ENCODE measurements around the gene RPS15. TPM values are rescaled to one million over a fixed set of nuclear protein-coding genes. Genes with fewer than 3 reads are reported as not detected.

RPS15 gene
- total RNA-seq, 2 donors from 2014 or later = 1,055 to 1,445 TPM

GRCh38 chr19:1468274-1468820, 30.2 kb downstream of the RPS15 start:
- no peaks in the 10 kb centered on the region for H3K9me3 ChIP-seq
- intact Hi-C loops (cut with DNase I) = no loop called here
- H3K9ac ChIP-seq (ENCODE audit: low read depth in 2 of 2, low read length in 2 of 2) = no peak overlapping the region
- H3K27me3 ChIP-seq = peaks cover 81% of the 10 kb centered on the region
- peaks cover 37% of the 10 kb centered on the region for H3K4me1 ChIP-seq
- H3K27ac ChIP-seq = no peak overlapping the region
- DNase-seq = no peak
- TF ChIP-seq, protein P1, sequence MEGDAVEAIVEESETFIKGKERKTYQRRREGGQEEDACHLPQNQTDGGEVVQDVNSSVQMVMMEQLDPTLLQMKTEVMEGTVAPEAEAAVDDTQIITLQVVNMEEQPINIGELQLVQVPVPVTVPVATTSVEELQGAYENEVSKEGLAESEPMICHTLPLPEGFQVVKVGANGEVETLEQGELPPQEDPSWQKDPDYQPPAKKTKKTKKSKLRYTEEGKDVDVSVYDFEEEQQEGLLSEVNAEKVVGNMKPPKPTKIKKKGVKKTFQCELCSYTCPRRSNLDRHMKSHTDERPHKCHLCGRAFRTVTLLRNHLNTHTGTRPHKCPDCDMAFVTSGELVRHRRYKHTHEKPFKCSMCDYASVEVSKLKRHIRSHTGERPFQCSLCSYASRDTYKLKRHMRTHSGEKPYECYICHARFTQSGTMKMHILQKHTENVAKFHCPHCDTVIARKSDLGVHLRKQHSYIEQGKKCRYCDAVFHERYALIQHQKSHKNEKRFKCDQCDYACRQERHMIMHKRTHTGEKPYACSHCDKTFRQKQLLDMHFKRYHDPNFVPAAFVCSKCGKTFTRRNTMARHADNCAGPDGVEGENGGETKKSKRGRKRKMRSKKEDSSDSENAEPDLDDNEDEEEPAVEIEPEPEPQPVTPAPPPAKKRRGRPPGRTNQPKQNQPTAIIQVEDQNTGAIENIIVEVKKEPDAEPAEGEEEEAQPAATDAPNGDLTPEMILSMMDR (IDR thresholded peaks at IDR 0.05) = no peak
- no peak overlapping the region for H3K4me3 ChIP-seq
- H3K36me3 ChIP-seq = no peaks in the 10 kb centered on the region

DNA sequence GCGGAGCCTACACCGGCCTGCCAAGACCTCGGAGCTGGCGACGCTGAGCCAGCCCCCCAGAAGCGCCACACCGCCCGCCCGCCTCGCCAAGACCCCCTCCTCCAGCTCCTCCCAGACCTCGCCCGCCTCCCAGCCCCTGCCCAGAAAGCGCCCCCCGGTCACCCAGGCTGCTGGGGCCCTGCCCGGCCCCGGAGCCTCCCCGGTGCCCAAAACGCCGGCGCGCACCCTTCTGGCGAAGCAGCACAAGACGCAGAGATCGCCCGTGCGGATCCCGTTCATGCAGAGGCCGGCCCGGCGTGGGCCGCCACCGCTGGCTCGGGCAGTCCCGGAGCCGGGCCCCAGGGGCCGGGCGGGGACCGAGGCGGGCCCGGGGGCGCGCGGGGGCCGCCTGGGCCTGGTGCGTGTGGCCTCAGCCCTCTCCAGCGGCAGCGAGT, 30.6 kb downstream of the RPS15 start:
- H3K9me3 ChIP-seq = no peaks in the 10 kb centered on the region
- TF ChIP-seq, protein P1 (IDR thresholded peaks at IDR 0.05) = no peak
- H3K9ac ChIP-seq (ENCODE audit: low read depth in 2 of 2, low read length in 2 of 2) = no peak overlapping the region
- H3K4me3 ChIP-seq = no peak overlapping the region
- no peak for DNase-seq
- H3K36me3 ChIP-seq = no peaks in the 10 kb centered on the region
- H3K27me3 ChIP-seq = peaks cover 82% of the 10 kb centered on the region
- intact Hi-C loops (cut with DNase I) = no loop called here
- no peak overlapping the region for H3K27ac ChIP-seq
- peaks cover 37% of the 10 kb centered on the region for H3K4me1 ChIP-seq

DNA sequence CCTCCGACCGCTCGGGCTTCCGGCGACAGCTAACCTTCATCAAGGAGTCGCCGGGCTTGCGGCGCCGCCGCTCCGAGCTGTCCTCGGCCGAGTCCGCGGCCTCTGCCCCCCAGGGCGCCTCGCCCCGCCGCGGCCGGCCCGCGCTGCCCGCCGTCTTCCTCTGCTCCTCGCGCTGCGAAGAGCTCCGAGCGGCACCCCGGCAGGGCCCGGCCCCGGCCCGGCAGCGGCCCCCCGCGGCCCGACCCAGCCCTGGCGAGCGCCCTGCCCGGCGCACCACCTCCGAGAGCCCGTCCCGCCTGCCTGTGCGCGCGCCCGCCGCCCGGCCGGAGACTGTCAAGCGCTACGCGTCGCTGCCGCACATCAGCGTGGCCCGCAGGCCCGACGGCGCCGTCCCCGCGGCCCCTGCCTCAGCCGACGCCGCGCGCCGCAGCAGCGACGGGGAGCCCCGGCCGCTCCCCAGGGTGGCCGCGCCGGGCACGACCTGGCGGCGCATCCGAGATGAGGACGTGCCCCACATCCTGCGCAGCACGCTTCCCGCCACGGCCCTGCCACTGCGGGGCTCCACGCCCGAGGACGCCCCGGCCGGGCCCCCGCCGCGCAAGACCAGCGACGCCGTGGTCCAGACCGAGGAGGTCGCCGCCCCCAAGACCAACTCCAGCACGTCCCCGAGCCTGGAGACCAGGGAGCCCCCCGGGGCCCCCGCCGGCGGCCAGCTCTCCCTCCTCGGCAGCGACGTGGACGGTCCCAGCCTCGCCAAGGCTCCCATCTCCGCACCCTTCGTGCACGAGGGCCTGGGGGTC, 31.3 kb downstream of the RPS15 start:
- no peak for DNase-seq

DNA sequence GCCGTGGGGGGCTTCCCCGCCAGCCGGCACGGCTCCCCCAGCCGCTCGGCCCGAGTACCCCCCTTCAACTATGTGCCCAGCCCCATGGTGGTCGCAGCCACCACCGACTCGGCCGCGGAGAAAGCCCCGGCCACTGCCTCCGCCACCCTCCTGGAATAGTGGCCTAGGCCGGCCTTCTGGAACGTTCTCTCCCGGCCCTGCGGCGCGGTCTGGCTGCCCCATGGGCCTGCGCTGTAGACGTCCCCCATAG, 31.8 kb downstream of the RPS15 start:
- TF ChIP-seq, protein P1 (IDR thresholded peaks at IDR 0.05) = no peak
- H3K36me3 ChIP-seq = no peaks in the 10 kb centered on the region
- peak overlapping the region; percentile 27 for H3K4me3 ChIP-seq
- H3K27me3 ChIP-seq = peaks cover 81% of the 10 kb centered on the region
- H3K9me3 ChIP-seq = no peaks in the 10 kb centered on the region
- H3K27ac ChIP-seq = no peak overlapping the region
- intact Hi-C loops (cut with DNase I) = no loop called here
- H3K9ac ChIP-seq (ENCODE audit: low read depth in 2 of 2, low read length in 2 of 2) = peak overlapping the region in 1 of 2 donors; percentile 43
- no peak for DNase-seq
- H3K4me1 ChIP-seq = peaks cover 37% of the 10 kb centered on the region

More for the DNA sequence above, 31.3 kb downstream of the RPS15 start:
- TF ChIP-seq, protein P1 (IDR thresholded peaks at IDR 0.05) = no peak
- Histone ChIP-seq H3K36me3 (no peaks in the 10 kb centered on the region), H3K9ac (ENCODE audit: low read depth in 2 of 2, low read length in 2 of 2) (peak overlapping the region in 1 of 2 donors; percentile 43), H3K9me3 (no peaks in the 10 kb centered on the region), H3K27me3 (peaks cover 82% of the 10 kb centered on the region), H3K4me3 (peak overlapping the region; percentile 27), H3K4me1 (peaks cover 37% of the 10 kb centered on the region), H3K27ac (no peak overlapping the region)
- intact Hi-C loops (cut with DNase I) = no loop called here

- peak; percentile 65 for DNase-seq
- TF ChIP-seq, protein P1 (IDR thresholded peaks at IDR 0.05) = no peak
- peaks cover 37% of the 10 kb centered on the region for H3K4me1 ChIP-seq
- peaks cover 76% of the 10 kb centered on the region for H3K27me3 ChIP-seq
- H3K9ac ChIP-seq (ENCODE audit: low read depth in 2 of 2, low read length in 2 of 2) = peak overlapping the region in 1 of 2 donors; percentile 43
- intact Hi-C loops (cut with DNase I) = no loop called here
- H3K36me3 ChIP-seq = no peaks in the 10 kb centered on the region
- peak overlapping the region; percentile 27 for H3K4me3 ChIP-seq
- H3K9me3 ChIP-seq = no peaks in the 10 kb centered on the region
- H3K27ac ChIP-seq = no peak overlapping the region
These were observed 32.3 kb downstream of the RPS15 start for GRCh38 chr19:1470305-1471009.
